NCI-H1417 (cell line): ENCODE data around the gene ST6GAL2.

ENCODE experiments used
- DNase-seq, 3 experiments: peaks; one replicate each; lab custom pipeline; 2025; lab: John Stamatoyannopoulos, UW

The ST6GAL2 gene

DNA sequence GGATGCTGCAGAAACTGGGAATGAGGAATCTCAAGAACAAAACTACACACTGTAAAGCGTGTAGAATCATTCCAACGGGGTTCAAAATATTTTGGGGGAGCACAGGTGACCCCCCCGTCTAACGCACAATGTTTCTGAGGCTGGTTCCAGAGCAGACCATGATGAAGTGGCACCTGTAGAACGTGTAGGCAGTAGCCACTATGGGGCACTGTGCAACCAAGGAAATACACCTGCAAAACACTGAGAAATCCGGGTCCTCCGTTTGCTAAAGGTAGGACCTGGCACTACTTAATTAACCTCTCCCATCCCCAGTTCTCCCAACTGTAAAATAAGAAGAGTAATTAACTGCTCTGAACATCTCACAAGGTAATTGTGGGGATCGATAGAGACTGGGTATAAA, 22.6 kb downstream of the ST6GAL2 start:
- DNase-seq: peak in 1 of 3 experiments; percentile 25

DNA sequence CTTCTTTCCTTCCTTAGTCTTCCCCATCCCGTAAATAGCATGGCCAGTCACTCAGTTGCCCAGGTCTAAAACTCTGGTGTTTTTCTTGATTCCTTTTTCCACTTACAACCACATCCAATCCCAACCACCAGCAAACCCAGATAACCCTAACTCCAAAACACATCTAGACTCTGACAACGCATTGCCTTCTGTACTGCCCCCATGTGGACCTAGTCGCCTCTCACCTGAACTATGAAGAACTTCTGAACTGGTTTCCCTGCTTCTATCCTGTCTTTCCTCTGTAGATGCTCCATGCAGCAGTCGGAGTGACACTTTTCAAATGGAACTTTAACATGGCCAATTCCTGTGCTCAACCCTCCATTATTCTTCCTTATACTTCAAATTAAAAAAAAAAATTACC, 26.5 kb downstream of the ST6GAL2 start:
- no peak for DNase-seq

DNA sequence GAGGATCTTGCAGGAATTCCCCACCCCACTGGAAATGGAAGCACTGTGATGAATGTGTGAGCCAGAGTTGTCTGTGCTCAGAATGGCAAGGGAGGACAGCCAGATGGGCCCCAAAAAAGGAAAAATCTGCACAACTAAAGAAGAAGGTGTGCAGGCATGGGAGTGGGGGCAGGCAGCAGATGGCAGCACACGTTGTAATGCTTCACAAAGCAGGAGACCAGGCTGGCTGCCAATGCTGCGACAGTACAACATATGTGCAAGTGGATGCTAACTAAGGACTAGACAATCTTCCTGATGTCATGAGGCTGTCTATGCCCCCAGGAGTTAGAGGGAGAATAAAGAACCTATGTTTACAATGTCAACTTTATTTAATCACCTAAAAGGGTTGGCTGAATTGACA, 27.2 kb downstream of the ST6GAL2 start:
- DNase-seq: no peak

DNA sequence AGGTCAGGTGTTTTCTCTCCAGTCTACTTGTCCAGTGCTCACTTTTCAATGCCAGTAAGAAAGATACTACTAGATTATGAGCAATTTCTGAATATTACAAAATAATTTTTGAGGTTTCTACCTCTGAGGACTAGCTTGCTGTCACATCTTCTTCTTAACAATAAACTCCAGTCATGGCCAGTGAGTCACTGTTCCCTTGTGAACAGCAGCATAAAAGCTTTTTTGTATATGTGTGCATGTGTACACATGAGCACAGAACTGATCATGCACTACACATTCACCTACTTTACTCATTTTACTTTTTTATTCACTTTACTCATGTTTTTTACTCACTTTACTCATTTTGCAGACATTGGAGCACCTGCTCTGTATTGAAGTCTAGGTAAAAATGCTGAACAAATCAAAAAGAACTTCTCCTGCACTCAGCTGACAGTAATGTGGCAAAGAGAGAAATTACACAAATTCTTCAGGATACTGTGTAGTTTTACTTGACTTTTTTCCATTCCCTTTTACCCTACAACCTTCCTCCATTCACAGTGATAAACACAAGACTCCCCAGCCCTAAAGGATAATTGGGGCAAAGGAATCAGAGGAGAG, 28.0 kb downstream of the ST6GAL2 start:
- DNase-seq: no peak

DNA sequence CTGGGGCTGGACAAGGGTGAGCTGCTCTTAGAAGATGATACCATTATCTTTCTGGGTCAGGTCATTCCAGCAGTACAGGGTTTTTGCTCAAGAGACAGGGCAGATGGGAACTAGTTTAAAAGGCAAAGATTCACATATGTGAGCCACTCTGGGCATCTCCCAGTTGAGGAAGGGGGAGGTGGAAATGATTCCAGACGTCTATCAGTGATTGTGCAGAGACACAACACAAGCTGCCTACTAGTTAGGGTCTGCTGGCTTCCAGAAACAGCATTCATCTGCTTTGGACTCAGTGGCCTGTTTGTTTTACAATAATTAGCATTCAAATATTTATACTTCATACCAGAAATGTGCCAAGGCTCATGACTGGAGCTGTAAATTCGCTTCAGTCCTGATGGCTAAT, 32.3 kb downstream of the ST6GAL2 start:
- DNase-seq: no peak

DNA sequence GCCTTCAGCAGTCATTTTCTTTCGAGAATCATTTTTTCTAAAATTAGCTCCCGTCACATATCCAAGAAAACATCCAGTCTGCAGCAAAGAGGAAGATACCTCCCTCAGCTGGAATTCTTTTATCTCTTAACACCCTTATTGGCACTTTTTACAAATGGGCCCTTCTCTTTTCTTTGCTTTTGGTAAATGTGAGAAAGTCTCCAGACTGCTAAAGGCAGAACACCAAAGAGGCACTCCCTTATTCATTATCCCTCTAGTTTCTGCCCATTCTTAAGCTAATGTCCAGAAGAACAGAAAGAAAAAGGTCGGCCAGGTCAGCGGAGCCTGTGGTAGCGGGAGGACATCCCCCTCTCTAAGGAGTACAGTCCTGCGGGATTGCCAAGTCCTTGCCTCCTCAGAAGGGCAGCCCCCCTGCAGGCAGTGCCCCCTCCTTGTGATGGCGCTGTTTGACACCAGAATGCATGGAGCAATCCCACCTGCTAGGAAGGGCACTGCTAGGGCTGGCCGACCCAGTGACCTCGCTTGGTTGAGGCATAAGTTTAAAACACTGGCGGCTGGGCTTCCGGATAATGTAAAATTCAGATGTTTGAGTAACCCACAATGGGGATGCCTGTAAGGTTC, 34.0 kb downstream of the ST6GAL2 start:
- no peak for DNase-seq

DNA sequence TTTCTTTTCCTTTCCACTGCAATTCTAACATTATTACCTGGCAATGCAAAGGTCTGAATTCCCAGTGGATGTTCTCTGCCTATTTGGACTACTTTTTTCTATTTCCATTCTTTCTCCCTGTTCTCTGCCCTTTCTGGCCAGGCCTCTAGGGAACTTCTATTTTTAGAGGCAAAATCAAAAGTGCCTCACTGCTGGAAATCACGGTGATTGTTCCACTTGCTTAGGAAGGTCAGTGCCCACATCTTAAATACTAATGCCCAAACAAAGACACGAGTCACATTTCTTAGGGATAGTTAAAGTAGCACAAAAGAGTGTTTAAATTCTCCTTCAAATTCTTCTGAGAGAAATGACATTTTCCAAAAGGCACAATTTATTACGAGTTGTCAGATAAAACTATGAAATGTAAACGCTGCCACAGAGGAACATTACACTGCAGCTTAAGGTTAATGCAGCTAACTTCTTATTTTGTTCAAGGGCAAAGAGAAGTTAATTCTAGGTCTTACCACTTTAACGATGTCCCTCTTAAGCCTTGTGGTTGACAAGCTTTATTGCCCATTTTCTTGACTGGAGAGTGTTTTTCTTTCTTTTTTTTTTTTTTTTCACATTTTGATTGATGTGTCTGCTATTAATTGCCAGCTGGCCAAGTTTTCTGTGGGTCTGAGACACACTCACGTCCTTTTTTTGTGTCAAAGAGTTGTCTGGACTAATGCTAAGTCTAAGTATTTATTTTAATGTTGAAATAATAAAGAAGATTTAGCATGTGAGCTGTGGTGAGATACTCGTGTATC, 34.7 kb downstream of the ST6GAL2 start:
- peak in 1 of 3 experiments; percentile 41 for DNase-seq

DNA sequence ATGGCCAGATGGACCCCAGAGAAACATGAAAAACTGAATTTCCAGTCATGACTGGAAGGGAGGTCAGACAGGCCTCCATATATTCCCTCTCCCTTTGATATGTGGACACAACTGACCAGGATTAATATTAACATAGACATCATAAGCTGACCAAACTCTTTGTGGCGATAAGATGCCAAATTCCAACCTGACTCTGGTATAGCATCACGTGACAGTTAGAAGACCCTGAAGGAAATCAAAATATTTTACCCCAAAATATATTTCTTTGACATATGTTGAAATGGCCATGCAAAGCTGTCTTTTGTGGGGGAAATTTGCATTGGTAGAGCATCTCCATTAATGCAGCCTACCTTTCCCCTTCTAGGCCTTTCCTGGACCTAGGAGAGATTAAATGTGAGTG, 36.7 kb downstream of the ST6GAL2 start:
- DNase-seq: no peak

DNA sequence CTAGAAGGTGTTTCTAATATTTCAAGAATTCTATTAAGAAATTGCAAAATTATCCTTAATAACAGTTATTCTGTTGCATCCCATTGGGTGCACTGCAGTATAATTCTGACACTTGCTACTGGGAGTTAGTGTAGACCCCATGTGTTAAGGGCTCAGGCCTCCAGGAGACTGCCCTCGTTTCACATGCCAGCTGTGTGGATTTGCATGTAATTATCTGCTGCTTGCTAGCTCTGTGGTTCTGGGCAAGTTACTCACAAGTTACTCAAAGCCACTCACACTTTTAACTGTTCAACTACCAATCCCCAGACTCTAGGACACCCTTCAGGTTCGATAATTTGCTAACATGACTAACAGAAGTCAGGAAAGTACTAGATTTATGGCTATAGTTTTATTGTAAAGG, 38.6 kb downstream of the ST6GAL2 start:
- no peak for DNase-seq

DNA sequence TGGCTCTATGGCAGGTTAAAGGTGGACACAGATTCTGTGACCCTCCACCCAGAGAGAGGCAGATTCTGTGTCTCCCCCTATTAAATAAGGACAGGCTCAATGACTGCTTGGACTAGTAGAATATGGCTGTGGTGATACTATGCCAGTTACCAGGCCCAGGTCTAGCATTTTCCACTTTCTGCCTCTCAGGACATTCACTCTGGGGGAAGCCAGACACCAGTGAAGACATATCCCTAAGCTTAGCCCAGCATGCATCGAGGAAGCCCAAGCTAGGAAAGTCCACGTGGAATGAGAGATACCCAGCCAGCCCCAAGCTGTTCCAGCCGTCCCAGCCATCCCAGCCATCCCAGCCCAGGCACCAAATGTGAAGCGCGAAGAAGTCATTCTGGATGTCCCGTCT, 40.3 kb downstream of the ST6GAL2 start:
- no peak for DNase-seq

DNA sequence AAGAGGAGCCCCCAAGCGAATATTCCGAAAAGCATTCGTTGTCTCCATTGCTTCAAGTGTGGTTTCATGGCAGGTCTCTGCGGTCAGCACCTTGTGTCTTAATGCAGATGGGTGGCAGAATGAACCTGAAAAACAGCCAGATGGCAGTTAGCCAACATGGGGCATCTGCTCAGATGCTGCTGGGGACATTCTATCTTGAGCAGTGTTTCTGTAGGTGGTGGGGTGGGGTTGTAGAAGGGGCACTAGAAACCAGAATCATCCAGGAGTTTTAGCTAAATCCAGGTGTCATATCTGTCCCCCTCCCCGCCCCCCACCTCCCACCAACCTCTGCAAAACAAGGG, 42.1 kb downstream of the ST6GAL2 start:
- DNase-seq: no peak

DNA sequence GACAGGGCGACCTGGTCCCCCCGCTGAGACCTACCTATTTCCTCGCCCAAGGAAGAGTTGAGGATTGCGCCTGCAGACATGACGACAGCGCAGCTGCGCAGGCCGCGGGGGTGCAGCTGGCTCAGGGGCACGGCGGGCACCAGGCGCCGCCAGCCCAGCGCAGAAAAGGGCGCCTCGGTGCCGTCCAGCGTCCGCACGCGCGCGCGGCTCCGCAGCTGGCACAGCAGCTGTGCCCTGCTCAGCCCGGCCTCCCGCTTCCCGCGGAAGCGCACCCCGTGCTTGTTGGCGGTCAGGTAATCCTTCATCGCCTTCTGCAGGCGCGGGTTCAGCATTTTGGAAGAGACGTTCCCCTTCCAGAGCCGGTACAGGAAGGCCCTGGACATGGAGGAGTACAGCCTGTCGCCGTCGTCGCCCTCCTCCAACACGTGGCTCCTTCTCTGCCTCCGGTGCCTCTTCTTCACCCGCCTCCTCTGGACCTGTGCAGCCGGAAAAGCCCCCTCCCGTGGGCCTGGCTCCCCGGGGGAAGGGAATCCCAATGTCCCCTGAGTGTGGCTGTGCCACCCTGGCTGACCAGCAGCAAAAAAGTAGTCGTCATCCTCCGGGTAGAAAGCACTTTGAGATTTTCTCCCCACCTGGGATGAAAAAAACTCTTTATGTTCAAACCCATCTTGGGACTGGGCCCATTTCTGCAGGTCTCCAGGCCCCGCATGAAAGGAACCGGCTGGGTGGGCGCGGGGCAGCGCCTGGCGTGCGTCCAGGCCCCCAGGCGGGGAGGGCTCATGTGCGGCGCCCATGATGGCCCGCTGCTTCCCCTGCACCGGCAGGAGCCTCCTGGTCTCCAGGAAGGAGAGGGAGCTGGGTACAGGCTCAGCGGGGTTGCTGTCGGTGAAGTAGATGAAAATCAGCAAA, 42.7 kb downstream of the ST6GAL2 start:
- DNase-seq: no peak

DNA sequence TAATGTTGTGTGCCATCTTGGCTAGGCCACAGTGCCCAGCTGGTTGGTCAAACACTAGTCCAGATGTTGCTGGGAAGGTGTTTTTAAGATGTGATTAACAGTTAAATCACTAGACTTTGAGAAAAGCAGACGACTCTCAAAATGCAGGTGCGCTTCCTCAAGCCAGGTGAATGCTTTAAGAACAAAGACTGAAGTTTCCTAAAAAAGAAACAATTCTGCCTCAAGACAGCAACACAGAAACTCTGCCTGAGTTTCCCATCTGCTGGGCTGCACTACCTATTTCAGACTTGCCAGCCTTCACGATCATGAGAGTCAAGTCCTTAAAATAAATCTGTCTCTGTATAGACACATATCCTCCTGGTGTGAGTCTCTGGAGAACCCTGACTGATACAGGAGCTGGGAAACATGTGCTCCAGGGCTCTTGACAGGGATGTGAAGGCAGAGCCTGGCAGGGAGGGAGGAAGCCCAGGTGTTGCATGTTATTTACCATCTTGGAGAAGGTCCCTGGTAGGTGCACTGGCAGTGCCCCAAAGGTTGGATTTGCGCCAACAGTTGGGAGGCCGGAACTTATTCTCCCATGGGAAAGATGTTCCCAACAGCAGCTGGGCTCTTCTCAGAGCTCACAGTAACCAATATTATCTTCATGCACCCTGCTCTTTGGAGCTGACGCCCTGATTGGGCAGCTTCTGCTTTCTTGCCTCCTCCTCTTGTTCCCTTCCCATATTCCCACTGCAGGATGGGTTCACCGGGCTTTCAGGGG, 43.9 kb downstream of the ST6GAL2 start:
- DNase-seq: peak; percentile 22 to 67 (median 23)

DNA sequence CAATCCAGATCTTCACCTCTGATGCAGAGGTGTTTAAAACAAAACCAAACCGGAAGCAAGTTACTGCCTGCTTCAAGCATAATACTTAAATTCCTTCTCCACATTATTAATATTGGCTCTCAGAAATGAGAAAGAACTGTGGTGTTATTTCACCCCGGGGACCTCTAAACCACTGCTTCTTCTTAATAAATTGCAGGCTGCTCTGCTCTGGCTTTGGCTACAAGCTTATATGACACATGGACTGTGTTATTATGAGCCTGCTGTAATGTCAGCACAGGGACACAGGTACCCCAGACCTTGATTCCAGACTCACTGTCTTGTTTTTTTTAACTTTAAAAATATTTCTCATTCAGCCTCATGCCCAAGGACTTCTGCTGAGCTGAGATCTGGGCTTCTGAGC, 45.1 kb downstream of the ST6GAL2 start:
- no peak for DNase-seq

DNA sequence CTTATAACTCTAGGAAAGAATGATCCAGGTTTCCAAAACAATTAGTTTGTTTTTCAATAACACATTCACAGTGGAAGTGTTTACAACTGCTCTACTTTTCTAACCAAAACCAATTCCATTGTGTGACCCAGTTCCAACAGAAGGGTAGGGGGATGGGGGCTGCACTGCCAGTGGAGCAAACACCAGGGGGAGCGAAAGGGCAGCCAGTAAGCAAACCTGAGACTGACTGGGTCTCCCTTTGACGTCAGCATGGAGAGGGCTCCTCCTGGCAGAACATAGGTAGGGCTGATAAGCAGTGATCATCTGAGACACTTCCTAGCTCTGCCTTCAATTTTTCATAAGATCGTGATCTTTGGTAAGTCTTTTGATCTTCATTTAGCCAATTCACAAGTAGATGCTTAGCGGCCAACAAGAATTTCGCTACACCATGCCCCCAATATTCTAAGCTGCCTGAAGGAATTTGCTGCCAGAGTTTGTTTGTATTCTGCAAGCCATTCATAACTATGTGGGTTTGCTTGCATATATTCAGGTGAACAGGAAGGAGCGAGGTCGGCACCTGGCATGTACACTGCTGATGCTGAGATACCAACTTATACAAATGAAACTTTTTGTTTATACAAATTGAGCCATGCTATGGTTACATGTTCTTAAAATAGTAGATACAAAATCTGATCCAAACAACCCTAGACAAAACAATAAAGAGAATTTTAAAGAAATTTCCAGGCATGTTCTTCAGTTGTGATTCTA, 45.9 kb downstream of the ST6GAL2 start:
- DNase-seq: peak in 2 of 3 experiments; percentile 32 to 60

DNA sequence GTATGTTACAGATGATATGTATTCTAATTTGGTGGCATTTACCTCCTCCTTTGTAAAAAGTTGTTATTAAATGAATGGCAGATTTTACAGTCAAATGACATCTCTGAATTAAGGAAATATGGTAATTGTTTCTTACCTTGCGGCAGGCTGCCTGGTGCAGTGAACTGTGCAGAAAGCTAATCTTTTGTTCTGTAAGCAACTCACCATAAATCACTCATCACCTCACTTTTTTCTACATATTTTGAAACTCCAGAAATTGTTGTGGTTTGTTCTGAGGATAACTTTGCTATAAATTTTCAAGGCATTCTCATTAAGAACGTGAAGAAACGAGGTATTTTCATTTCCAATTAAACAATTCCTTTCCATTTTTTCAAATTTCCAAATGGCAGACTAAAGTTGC, 52.7 kb downstream of the ST6GAL2 start:
- peak in 1 of 3 experiments; percentile 54 for DNase-seq

DNA sequence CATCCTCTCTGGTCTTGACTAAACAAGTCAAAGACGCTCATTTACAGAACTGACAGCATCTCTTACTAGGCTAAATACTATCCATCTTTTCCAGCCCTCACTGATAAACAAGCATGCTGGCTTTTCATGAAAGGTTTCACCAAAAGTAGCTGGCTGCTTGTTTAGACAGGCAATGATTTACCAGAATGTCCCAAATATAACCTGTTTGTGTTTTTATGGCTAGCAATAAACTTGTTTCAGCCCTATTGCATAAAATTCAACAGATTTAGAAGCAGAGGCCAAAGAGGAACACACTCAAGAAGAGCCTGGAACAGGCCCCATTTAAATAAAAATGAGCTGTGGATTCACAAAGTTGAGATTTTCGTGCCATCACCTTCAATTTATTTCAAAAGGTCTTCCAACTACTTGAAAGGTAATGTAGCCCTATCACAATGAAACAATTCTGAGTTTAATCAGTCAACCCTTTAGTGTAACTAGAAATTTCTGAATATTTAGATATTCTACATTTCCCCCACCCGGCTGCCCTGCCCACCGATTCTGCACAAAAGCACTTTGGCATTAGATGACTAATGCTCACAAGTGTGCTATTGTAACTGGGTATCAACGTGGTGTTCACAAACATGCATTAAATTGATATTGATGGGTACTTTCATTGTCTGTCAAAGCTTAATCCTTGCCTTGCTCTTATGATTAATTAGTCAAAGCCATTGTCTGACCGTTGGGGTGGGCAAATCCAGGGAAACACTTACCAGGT, 54.0 kb downstream of the ST6GAL2 start:
- DNase-seq: peak in 1 of 3 experiments; percentile 33

DNA sequence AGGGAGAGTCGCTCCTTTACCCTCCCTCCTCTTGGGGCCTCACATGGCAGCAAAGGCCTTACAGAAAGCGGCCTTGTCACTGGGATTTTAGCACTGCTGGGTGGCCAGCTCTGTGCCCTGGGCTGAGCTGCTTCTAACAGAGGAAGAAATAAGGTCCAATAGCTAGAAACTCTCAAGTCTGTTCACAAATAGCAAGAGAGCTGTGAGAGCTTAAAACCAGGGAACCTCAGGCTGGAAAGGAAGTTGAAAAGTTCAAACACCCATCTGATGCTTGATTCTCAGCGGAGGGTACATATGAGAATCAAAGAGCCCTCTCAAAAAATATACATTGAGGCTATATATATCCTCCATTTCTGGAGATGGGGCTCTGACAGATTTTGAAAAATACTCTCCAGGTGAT, 54.7 kb downstream of the ST6GAL2 start:
- DNase-seq: no peak

DNA sequence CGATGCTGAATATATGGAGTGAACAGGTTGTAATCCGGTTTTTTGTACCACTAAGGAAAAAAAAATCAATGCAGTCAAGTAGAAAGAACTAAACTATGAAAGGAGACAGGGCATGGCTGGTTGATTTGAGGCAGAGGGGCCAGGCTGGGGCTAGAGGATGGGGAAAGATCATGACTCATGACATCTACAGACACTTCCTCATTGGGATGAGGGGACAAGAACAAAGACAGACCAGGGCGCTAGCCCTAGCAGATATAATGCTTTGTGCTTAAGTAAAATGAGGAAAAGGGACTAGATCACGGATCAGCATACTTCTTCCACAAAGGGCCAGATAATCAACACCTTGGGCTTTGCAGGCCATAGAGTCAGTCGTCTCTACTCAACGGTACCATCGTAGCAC, 55.8 kb downstream of the ST6GAL2 start:
- DNase-seq: no peak

DNA sequence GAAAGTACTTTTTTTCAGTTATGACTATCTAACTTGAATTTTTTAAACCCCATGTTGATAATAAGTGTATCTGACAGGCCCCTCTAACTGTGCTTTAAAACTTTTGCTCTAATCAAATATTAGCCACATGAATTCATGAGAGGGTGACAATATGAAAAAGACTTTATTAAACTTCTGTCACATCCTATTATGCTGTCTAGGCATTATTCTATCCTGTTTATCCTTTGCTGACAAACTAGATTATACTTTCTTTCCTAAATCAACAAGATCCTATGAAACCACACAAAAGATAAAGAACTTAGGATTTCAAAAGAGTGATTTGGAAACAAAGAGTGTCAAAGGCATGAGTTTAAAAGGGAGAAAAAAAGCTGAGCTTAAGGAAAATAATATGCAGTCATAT, 57.8 kb downstream of the ST6GAL2 start:
- no peak for DNase-seq
